Peyer's patch (tissue), 4 donors: Measurements from ENCODE around the gene RELN.

Source experiments
- POLR2A ChIP-seq, 2 donors: fragments of 450-650 bp; IDR thresholded peaks; one replicate each; pipeline ENCODE4 v1.5.1; 2017; ENCODE audit warnings: antibody characterized with exemption in 2 of 2, mild to moderate bottlenecking in 2 of 2, moderate library complexity in 2 of 2
- TF ChIP-seq, protein P1 (sequence below), 6 experiments: fragments of 450-650 bp in 4 of 6; fragments of 200-600 bp in 2 of 6; sonication (generic) in 1 of 6; IDR thresholded peaks; one replicate each; pipeline ENCODE4 v1.5.1; 2017 to 2019; ENCODE audit warnings: antibody characterized with exemption in 6 of 6, mild to moderate bottlenecking in 3 of 6, moderate library complexity in 1 of 6

DNA sequence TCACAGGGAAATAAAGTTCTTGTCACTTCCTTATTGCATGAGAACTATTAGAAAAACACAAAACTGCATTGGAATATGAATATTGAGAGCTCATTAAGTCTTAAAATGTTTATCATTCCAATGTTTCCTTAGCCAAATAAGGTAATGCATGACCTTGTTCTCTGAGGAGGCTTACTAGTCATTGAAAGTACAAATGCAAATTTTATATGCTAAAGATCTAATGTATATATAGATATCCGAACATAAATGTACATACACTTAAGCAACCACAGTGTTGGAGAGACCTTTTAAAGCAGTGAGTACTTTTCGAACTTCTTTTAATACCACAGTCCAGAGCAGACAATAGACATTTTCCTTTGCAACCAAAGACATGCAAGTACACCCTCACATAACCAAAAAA is 96.1 kb downstream of the RELN start:
- TF ChIP-seq, protein P1, sequence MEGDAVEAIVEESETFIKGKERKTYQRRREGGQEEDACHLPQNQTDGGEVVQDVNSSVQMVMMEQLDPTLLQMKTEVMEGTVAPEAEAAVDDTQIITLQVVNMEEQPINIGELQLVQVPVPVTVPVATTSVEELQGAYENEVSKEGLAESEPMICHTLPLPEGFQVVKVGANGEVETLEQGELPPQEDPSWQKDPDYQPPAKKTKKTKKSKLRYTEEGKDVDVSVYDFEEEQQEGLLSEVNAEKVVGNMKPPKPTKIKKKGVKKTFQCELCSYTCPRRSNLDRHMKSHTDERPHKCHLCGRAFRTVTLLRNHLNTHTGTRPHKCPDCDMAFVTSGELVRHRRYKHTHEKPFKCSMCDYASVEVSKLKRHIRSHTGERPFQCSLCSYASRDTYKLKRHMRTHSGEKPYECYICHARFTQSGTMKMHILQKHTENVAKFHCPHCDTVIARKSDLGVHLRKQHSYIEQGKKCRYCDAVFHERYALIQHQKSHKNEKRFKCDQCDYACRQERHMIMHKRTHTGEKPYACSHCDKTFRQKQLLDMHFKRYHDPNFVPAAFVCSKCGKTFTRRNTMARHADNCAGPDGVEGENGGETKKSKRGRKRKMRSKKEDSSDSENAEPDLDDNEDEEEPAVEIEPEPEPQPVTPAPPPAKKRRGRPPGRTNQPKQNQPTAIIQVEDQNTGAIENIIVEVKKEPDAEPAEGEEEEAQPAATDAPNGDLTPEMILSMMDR (IDR thresholded peaks at IDR 0.05), result no peak
- no peak for TF ChIP-seq POLR2A (IDR thresholded peaks at IDR 0.05)
